Measurements from ENCODE around the gene MORN4.

The MORN4 gene

GRCh38 chr10:97575127-97575668 is 58.1 kb downstream of the MORN4 start:
- Histone ChIP-seq H3K27ac (ENCODE audit: insufficient read depth, low read length, poor library complexity, severe bottlenecking) (no peak overlapping the region), H3K4me3 (ENCODE audit: insufficient read depth, low read depth, low read length, poor library complexity, severe bottlenecking) (no peak overlapping the region), H3K27me3 (replicated peaks; ENCODE audit: control insufficient read depth, insufficient read depth, low read length, poor library complexity, severe bottlenecking) (no peaks in the 10 kb centered on the region), H3K36me3 (ENCODE audit: control insufficient read depth, insufficient read depth, low read length) (no peaks in the 10 kb centered on the region), H3K4me1 (ENCODE audit: control insufficient read depth, insufficient read depth, low read length, poor library complexity, severe bottlenecking) (no peaks in the 10 kb centered on the region), H3K9me3 (ENCODE audit: control insufficient read depth, low read length) (no peaks in the 10 kb centered on the region)
- DNase-seq: no peak

GRCh38 chr10:97574374-97575126 is 58.8 kb downstream of the MORN4 start:
- no peaks in the 10 kb centered on the region for H3K36me3 ChIP-seq (ENCODE audit: control insufficient read depth, insufficient read depth, low read length)
- no peak overlapping the region for H3K27ac ChIP-seq (ENCODE audit: insufficient read depth, low read length, poor library complexity, severe bottlenecking)
- no peak overlapping the region for H3K4me3 ChIP-seq (ENCODE audit: insufficient read depth, low read depth, low read length, poor library complexity, severe bottlenecking)
- no peaks in the 10 kb centered on the region for H3K27me3 ChIP-seq (replicated peaks; ENCODE audit: control insufficient read depth, insufficient read depth, low read length, poor library complexity, severe bottlenecking)
- no peaks in the 10 kb centered on the region for H3K9me3 ChIP-seq (ENCODE audit: control insufficient read depth, low read length)
- DNase-seq: no peak
- H3K4me1 ChIP-seq (ENCODE audit: control insufficient read depth, insufficient read depth, low read length, poor library complexity, severe bottlenecking): no peaks in the 10 kb centered on the region

GRCh38 chr10:97573672-97574071 is 59.6 kb downstream of the MORN4 start:
- Histone ChIP-seq H3K27me3 (replicated peaks; ENCODE audit: control insufficient read depth, insufficient read depth, low read length, poor library complexity, severe bottlenecking) (no peaks in the 10 kb centered on the region), H3K27ac (ENCODE audit: insufficient read depth, low read length, poor library complexity, severe bottlenecking) (no peak overlapping the region), H3K36me3 (ENCODE audit: control insufficient read depth, insufficient read depth, low read length) (no peaks in the 10 kb centered on the region), H3K4me3 (ENCODE audit: insufficient read depth, low read depth, low read length, poor library complexity, severe bottlenecking) (no peak overlapping the region), H3K9me3 (ENCODE audit: control insufficient read depth, low read length) (no peaks in the 10 kb centered on the region), H3K4me1 (ENCODE audit: control insufficient read depth, insufficient read depth, low read length, poor library complexity, severe bottlenecking) (no peaks in the 10 kb centered on the region)
- DNase-seq: no peak

GRCh38 chr10:97573021-97573420 is 60.3 kb downstream of the MORN4 start:
- no peaks in the 10 kb centered on the region for H3K27me3 ChIP-seq (replicated peaks; ENCODE audit: control insufficient read depth, insufficient read depth, low read length, poor library complexity, severe bottlenecking)
- no peaks in the 10 kb centered on the region for H3K4me1 ChIP-seq (ENCODE audit: control insufficient read depth, insufficient read depth, low read length, poor library complexity, severe bottlenecking)
- H3K4me3 ChIP-seq (ENCODE audit: insufficient read depth, low read depth, low read length, poor library complexity, severe bottlenecking): no peak overlapping the region
- H3K27ac ChIP-seq (ENCODE audit: insufficient read depth, low read length, poor library complexity, severe bottlenecking): no peak overlapping the region
- H3K9me3 ChIP-seq (ENCODE audit: control insufficient read depth, low read length): no peaks in the 10 kb centered on the region
- no peak for DNase-seq
- H3K36me3 ChIP-seq (ENCODE audit: control insufficient read depth, insufficient read depth, low read length): no peaks in the 10 kb centered on the region

GRCh38 chr10:97572214-97572989 is 60.9 kb downstream of the MORN4 start, which contains the start of gene ANKRD2:
TSS of gene ANKRD2 (plus strand) at chr10:97572779. CDS start at chr10:97572789, 10 bp downstream.
- Histone ChIP-seq H3K27ac (ENCODE audit: insufficient read depth, low read length, poor library complexity, severe bottlenecking) (no peak within 1 kb of the TSS), H3K36me3 (ENCODE audit: control insufficient read depth, insufficient read depth, low read length) (no peaks in the 10 kb centered on the region), H3K9me3 (ENCODE audit: control insufficient read depth, low read length) (no peaks in the 10 kb centered on the region), H3K4me1 (ENCODE audit: control insufficient read depth, insufficient read depth, low read length, poor library complexity, severe bottlenecking) (no peaks in the 10 kb centered on the region), H3K4me3 (ENCODE audit: insufficient read depth, low read depth, low read length, poor library complexity, severe bottlenecking) (no peak within 1 kb of the TSS), H3K27me3 (replicated peaks; ENCODE audit: control insufficient read depth, insufficient read depth, low read length, poor library complexity, severe bottlenecking) (no peaks in the 10 kb centered on the region)
- peak in 1 of 3 donors; percentile 11 for DNase-seq

GRCh38 chr10:97571622-97572021 is 61.7 kb downstream of the MORN4 start:
- Histone ChIP-seq H3K27ac (ENCODE audit: insufficient read depth, low read length, poor library complexity, severe bottlenecking) (no peak overlapping the region), H3K4me3 (ENCODE audit: insufficient read depth, low read depth, low read length, poor library complexity, severe bottlenecking) (no peak overlapping the region), H3K9me3 (ENCODE audit: control insufficient read depth, low read length) (no peaks in the 10 kb centered on the region), H3K36me3 (ENCODE audit: control insufficient read depth, insufficient read depth, low read length) (no peaks in the 10 kb centered on the region), H3K4me1 (ENCODE audit: control insufficient read depth, insufficient read depth, low read length, poor library complexity, severe bottlenecking) (no peaks in the 10 kb centered on the region), H3K27me3 (replicated peaks; ENCODE audit: control insufficient read depth, insufficient read depth, low read length, poor library complexity, severe bottlenecking) (no peaks in the 10 kb centered on the region)
- DNase-seq: no peak

- Histone ChIP-seq H3K27me3 (replicated peaks; ENCODE audit: control insufficient read depth, insufficient read depth, low read length, poor library complexity, severe bottlenecking) (no peaks in the 10 kb centered on the region), H3K27ac (ENCODE audit: insufficient read depth, low read length, poor library complexity, severe bottlenecking) (no peak overlapping the region)
Measured at GRCh38 chr10:97570789-97571471, 62.4 kb downstream of the MORN4 start.

GRCh38 chr10:97570146-97570788 is 63.0 kb downstream of the MORN4 start:
- Histone ChIP-seq H3K27me3 (replicated peaks; ENCODE audit: control insufficient read depth, insufficient read depth, low read length, poor library complexity, severe bottlenecking) (no peaks in the 10 kb centered on the region), H3K9me3 (ENCODE audit: control insufficient read depth, low read length) (no peaks in the 10 kb centered on the region), H3K4me3 (ENCODE audit: insufficient read depth, low read depth, low read length, poor library complexity, severe bottlenecking) (no peak overlapping the region), H3K36me3 (ENCODE audit: control insufficient read depth, insufficient read depth, low read length) (no peaks in the 10 kb centered on the region), H3K4me1 (ENCODE audit: control insufficient read depth, insufficient read depth, low read length, poor library complexity, severe bottlenecking) (no peaks in the 10 kb centered on the region), H3K27ac (ENCODE audit: insufficient read depth, low read length, poor library complexity, severe bottlenecking) (no peak overlapping the region)
- no peak for DNase-seq

More at GRCh38 chr10:97570789-97571471, 62.4 kb downstream of the MORN4 start:
- Histone ChIP-seq H3K4me1 (ENCODE audit: control insufficient read depth, insufficient read depth, low read length, poor library complexity, severe bottlenecking) (no peaks in the 10 kb centered on the region), H3K36me3 (ENCODE audit: control insufficient read depth, insufficient read depth, low read length) (no peaks in the 10 kb centered on the region), H3K9me3 (ENCODE audit: control insufficient read depth, low read length) (no peaks in the 10 kb centered on the region), H3K4me3 (ENCODE audit: insufficient read depth, low read depth, low read length, poor library complexity, severe bottlenecking) (no peak overlapping the region)
- no peak for DNase-seq

- Histone ChIP-seq H3K27ac (ENCODE audit: insufficient read depth, low read length, poor library complexity, severe bottlenecking) (no peak overlapping the region), H3K4me1 (ENCODE audit: control insufficient read depth, insufficient read depth, low read length, poor library complexity, severe bottlenecking) (no peaks in the 10 kb centered on the region), H3K4me3 (ENCODE audit: insufficient read depth, low read depth, low read length, poor library complexity, severe bottlenecking) (no peak overlapping the region), H3K36me3 (ENCODE audit: control insufficient read depth, insufficient read depth, low read length) (no peaks in the 10 kb centered on the region), H3K27me3 (replicated peaks; ENCODE audit: control insufficient read depth, insufficient read depth, low read length, poor library complexity, severe bottlenecking) (no peaks in the 10 kb centered on the region), H3K9me3 (ENCODE audit: control insufficient read depth, low read length) (no peaks in the 10 kb centered on the region)
- DNase-seq: no peak
Measured at GRCh38 chr10:97567891-97568290, 65.4 kb downstream of the MORN4 start.

All from effector memory CD4-positive, alpha-beta T cell (primary cell).